Measurements from ENCODE around the gene NINJ2.
"Not testable (repeated sequence)": the region's sequence is repeated elsewhere in the genome, so short reads cannot be mapped to it uniquely, and the experiment has no call there.

Gene NINJ2

DNA sequence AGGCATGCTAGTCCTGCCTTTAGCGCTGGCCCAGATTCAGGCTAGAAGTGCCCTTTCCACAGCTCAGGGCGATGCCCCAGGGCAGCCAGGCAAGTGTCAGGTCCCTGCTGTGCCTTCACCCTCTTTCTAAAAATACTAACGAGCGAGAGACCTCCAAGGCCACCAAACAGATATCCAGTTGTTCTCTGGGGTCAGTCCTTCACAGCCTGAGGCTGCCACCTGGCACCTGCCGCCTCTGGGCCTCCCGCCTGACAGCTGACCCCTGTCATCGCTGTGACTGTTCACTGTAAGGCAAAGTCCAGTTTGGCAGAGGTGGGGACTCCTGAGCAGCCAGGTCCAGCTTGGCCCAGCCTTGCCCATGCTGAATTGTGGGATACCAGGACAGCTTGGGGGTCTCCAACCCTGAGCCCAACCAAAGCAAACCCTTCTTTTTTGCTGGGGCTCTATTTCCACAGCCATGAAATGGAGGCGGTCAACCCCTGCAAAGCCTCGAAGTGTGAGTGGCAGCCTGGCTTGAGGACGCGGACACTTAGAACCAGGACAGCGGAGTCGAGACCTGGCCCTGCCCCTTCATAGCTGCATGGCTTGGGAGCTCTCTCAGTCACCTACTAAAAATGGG, 79.9 kb downstream of the NINJ2 start:
- DNase-seq: no peak

DNA sequence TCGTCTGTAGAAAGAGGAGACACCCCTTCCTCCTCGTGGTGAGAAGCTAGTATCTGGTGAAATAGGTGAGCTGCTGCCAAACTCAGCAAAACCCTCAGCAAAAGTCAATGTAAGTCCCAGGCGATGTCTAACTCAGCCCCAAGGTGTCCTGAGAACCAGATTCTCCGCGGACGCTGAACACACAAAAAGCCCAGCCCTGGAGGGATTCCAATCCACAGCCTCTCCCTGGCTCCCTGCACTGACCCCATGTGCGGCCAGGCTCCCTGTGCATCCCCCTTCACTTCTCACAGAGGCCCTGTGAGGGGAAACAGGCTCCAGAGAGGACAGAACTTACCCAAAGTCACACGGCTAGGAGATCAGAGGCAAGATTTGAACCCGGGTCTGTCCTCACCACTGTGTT, 81.5 kb downstream of the NINJ2 start:
- DNase-seq: no peak

DNA sequence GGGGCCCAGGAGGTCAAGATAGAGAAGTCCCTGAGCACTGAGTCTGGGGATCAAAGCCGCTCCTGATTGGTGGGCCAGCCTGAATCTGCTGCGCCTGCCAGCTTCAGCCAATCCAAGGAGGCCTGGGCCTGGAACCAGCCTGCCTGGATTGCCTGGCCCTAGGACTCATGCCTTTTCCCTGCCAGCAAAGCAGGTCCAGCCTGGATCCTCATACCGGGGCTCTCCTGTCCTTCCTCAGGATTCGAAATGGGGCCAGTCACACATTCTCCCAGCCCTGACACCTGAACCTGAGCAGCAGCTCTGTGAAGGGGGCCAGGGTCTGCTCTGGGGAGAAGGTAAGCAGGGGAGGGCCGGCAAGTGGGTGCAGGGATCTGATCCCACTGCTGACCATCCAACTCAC, 81.9 kb downstream of the NINJ2 start:
- no peak for DNase-seq

DNA sequence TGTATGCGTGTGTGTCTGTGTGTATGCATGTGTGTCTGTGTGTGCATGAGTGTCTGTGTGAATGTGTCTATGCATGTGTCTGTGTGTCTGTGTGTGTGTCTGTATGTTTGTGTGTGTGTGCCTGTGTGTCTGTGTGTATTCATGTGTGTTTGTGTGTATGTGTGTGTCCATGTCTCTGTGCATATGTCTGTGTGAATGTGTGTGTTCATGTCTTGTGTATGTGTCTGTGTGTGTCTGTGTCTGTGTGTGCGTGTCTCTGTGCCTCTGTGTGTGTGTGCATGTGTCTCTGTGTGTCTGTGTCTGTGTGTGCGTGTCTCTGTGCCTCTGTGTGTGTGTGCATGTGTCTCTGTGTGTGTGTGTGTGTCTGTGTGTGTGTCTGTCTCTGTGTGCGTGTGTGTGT, 82.4 kb downstream of the NINJ2 start:
- no peak for DNase-seq

DNA sequence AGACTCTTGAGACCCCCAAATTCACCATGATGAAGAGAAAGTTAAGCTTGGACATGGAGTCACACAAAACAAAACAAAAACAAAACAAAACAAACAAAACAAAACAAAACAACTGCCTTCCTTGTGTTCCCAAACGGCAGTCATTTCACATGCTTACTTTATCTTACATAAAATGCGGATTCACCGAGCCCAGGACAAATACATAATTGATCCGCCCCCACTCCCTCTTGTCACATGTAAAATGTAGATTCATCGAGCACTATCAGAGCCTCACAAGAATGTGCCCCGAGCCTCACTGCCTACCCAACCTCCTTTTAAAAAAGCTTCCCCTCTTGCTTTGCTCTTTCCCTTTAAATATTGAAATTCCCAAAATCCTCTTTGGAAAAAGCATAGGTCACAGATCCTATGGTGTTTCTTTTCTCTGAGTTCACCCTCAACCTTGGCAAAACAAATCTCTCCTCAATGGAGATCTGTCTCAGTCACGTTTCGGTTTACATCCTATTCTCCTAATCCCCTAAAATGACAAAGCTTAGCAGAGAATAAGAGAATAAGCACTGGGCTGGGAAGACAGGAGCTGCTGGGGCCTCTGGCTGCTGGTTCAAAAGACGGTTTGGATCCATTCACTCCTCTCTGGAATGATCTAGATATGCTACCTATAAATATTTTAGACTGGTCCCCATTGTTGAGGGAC, 83.7 kb downstream of the NINJ2 start:
- no peak for DNase-seq

DNA sequence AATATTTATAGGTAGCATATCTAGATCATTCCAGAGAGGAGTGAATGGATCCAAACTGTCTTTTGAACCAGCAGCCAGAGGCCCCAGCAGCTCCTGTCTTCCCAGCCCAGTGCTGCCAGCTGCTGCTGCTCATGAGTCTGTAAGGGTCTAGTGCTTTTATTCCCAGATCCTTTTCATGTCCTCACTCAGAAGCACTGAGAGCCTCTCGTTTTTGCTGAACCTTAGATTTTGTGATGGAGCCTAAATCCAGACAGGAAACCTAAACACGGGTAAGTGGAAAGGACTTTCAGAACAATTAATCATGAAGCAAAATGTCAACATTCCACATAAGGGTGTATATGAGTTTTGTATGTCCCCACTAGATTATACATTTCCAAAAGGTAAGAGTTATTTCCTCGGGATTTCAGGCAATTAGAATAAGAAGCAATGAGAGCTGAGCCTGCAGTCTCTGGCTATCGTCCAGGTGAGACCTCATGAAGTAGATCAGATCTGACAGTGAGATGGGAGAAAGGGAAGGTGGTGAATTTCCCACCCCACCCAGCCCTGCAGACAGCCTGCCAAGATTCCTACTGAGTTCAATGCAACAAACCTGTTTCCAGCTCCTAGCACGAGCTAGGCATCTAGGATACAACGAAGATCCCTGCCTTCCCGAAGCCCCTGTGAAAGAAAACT, 84.4 kb downstream of the NINJ2 start:
- DNase-seq: no peak

DNA sequence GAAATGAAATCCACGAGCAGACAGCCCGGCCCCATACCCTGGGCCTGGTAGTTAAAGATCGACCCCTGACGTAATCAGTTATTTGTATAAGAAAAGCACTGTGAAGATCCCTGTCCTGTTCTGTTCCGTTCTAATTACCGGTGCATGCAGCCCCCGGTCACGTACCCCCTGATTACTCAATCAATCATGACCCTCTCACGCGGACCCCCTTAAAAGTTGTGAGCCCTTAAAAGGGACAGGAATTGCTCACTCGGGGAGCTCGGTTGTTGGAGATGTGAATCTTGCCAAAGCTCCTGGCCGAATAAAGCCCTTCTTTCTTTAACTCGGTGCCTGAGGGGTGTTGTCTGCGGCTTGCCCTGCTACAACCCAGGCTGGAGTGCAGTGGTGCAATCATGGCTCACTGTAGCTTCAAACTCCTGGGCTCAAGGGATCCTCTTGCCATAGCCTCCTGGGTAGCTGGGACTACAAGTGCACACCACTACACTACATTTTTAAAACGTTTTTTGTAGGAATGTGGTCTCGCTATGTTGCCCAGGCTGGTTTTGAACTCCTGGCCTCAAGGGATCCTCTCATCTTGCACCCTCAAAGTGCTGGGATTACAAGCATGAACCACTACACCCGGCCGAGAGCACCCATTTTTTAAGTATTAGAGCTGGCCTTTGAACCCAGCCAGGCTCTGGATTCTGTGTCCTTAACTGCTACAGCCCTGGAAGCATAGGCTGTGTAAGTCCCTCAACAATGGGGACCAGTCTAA, 85.1 kb downstream of the NINJ2 start:
- DNase-seq: not testable (repeated sequence)

DNA sequence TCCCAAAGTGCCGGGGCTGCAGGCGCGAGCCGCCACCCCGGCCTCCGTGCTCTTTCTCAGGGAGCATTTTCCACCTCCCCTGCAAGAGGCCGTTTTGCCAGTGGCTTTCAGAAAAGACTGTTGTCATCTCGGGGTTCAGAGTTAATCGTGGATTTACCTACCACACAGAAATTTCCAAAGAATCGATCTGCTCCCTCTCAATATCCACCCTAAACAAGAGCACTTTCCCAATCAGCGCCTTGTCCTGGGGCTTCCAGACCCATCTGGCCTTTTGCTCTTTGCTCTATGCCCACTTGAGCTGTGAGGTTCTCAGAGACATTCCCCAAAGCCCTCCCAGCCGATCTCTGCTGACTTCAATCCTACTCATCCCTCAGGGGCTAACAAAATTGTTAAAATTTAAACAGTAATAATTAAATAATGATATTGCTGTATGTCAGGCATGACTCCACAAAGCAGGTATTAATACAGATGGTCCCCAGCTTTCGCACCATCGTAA, 86.6 kb downstream of the NINJ2 start:
- DNase-seq: no peak

DNA sequence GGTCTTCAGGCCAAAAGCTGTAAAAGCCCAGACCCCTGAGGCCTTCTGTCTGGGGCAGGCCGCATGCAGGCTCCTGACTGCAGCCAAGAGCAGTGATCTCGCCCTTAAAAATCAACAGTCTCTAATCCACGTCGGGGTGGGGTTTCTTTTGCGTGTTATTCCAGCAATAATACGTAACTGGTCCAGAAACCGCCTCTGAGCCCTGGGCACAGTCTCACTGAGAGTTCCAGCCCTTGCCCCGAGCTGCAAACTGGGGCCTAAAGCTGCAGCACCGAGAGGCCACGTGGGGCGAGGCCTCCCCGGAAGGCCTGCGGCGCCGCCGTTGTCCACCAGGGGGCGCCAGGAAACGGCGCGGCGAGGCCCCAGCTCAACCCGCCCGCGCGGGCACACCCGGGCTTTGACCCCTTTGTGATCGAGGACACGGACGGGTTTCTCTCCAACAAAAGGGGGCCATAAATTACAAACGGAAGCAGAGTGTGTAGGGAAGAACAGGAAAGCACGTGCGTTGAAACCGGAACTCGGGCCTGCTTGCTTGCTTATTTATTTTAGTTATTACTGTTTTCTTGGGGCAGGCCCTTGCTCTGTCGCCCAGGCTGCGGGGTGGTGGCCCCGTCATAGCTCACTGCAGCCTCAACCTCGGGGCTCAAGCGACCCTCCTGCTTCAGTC, 87.2 kb downstream of the NINJ2 start:
- peak; percentile 82 for DNase-seq

DNA sequence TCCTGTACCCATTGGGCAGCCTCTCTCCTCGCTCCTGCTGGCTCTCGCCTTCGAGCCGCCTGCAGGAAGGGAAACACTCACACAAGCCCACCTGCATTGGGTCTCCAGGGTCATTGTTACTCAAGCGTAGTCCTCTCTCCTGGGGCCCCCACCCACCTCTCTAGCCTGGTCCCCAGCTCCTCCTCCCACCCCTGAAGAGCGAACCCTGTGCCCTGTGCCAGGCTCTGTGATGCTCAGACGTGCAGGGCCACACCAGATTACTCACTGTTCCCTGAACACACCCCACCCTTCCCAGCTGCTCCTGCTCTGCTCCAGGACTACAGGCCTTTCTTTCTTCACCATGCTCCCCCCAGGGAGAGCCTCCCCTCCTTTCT, 88.1 kb downstream of the NINJ2 start:
- no peak for DNase-seq

DNA sequence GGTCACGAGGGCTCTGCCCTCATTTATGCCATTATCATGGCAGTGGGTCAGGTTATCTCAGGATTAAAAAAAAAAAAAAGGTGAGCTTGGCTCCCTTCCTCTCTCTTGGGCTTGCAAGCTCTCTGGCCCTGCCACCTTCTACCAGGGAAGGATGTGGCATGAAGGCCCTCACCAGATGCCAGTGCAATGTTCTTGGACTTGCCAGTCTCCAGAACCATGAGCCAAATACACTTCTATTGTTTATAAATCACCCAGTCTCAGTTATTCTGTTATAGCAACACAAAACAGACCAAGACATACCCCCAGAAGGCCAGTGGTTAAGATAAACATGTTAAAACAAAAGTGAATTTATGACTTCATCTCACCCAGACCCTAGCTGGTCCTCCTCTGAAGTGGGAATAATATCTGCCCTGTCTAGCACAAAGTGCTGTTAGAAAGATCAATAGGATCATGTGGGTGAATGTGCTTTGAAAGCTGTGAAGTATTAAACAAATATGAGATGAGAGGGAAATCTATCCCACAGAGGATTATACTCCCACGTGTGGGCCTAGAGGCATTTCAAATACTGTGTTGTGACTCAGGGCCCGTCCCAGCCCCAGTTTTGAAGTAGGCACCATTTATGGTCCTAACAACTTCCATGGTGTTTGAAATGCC, 88.6 kb downstream of the NINJ2 start:
- no peak for DNase-seq

DNA sequence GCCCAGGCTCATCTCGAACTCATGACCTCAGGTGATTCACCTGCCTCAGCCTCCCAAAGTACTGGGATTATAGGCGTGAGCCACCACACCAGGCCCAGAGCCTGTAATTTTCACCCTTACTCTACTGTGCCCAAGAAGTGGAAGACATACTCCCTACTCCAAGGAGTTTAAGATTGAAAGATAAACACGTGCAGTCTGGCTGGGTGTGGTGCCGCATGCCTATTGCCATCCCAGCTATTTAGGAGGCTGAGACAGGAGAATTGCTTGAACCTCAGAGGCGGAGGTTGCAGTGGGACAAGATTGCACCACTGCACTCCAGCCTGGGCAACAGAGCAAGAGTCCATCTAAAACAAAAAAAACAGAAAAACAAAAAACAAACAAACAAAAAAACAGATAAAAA, 90.0 kb downstream of the NINJ2 start:
- DNase-seq: no peak

DNA sequence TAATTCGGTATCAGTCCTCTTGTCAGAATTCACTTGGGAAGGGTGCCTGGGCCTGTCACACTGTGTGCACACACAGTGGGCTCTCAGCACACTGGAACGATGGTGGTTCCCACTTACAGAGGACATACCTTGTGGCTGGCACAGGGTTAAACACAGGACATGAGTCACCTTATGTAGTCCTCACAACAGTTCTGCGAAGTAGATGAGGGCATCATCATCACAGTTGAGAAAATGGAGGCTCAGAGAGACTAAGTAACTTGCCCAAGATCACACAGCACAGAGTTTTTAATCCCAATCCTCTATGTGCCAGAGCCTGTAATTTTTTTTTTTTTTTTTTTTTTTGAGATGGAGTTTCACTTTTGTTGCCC, 90.7 kb downstream of the NINJ2 start:
- no peak for DNase-seq

DNA sequence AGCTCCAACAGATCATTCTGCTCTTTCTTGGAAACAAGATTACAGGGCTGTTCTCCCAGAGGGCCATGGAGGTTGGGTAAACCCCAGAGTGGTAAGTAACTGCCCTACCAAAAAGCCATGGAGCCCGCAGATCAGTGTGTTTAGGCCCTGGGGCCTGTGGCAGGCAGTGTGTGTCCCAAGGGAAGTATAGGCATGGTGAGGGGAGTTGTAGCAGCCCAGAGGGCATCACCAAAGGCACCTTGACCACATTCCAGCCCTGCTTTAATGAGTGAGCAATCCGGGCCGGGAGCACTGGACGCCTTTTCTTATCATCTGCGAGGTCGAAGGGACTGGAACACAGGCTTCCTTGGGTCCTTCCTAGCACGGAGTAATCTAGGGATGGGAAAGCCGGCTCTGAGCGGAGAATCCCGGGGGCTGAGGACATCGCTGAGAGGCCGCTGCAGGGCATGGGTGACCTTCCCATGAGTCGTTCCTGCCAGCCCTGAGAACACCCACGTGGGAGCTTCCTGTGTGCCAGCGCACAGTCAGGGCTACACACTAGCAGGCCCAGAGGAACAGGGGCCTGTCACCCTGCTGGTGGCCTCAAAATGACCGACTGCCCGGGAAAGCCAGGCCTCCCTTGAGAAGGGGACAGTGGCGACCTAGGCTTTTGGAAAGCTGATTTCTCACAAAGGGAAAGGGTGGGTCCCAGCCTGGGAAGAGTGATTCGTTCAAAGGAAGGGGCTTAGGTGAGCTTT, 91.3 kb downstream of the NINJ2 start:
- DNase-seq: peak; percentile 22

DNA sequence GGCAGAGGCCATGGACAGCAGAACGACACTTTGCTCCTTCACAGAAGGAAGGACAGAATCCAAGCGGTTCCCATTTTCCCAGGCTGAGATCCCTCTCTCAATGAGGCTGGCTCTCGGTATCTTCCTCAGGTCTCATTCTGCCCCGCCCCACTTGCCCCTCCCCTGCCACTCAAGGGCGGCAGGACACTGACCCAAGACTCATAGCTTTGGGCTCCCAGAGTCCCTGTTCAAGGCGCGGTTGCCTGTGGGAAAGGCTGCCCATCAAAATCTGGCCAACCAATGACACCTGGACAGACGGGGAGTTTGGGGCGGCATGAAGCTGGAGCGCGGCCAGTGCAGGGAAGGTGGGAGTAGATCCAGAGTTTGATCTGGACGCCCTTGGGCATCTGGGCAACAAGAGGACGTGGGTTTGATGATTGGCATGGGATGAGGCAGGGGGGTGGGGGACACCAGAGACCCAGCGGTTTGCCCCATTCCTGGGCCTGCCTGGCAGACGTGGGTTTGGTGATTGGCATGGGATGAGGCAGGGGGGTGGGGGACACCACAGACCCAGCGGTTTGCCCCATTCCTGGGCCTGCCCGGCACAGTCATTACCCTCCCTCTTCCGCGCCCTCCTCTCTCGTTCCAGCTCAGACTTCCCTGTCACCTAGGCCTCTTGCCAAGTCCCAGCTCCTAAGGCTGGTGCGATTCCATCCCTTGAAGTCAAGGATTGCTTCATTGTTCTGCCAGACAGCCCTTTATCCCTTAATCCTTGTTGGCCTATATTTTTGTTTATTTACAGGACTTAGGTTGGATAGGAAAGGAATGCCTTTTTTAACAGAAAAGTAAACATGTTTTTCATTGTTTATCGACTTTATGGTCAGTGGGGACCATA, 92.1 kb downstream of the NINJ2 start:
- no peak for DNase-seq

DNA sequence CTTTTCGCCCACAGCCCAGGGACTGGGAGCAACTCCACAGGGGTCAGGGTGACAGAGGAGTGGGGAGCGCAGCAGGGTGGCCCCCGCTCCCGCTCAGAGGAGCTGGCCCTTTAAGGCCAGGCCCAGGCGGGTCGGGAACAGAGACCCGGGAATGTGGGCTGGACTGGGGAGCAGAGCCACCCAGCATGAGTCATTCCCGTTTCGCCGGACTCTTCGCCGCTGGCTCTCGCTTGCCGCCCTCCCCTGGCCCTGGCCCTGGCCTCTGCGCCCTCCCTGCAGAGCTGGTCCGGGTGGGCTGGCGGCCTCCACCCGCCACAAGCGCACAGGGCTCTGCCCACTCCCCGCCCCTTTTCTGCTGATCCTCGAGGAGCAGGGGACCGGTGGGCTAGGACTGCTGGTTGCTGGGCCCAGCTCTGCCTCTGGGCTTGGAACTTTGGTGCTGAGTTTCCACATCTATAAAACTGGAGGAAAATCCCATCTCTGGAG, 92.8 kb downstream of the NINJ2 start:
- DNase-seq: no peak

DNA sequence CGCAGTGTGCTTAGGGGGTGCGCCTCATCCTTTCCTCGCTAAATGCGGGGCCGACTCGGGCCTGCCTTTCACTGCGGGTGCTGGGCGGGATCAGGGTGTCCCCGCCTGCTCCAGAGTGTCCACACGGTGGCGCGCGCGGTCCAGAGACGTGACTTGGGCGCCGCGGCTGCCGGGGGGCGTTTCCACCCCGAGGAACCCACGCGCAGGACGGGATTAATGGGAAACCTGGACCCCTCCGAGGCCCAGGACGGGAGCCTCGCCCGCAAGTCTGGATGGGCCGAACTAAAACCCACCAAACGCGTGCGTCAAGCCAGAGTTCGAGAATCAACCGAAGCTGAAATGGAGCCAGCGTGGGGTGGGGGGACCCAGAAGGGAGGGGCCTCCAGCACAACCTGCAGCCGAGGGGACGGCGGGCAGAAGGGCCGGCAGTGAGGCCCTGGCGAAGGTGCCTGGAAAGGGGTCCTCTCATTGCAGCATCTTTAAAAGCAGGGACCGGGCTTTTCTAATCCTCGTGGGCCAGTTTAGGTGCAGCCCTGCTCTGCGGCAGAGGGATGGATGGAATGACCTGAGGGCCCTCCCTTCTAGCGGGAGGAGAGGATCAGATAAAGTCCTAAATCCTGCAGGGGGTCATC, 93.3 kb downstream of the NINJ2 start:
- DNase-seq: peak; percentile 89

DNA sequence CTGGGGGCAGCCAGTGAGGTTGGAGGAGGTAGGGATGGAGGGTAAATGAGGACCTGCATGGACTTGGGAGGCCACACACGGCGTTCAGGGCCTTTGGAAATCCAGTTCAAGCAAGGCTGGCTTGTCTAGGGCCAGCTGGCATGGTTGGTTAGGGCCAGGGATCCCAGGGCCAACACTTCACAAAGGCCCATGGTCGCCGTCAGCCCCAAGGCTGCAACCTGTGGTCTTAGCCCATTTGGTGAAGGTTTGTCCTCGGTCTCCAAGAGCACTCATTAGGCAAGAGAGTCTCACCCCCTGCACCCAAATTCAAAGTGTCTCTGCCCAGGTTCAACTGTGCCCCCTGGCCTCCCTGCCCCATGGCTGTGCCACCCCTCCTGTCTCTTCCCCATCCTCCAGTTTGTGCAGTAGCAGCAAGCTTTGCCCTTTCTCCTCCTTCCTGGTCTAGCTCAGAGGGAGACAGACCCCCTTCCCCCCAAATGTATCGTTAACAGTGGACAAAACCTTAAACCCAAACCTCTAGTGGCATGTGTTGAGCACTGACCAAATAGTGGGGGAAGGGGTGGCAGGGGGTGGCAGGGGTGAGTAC, 94.1 kb downstream of the NINJ2 start:
- no peak for DNase-seq

DNA sequence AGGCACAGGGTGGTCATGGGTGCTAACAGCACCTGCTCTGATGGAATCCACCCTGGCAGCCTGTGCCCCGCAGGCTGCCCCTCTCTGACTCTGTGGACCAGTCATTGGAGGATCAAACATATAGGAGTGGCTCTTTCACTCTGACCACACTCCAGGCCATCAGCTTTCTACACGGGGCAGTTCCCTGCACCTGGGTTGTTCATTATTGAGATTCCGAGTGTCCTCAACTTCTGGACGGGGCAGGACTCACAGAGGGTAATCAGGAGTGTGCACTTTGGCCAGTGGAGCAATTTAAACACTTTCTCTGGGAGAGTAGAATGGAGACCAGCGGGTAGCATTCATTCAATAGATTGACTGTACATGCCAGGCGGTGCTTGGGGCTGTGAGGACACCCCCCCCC, 94.8 kb downstream of the NINJ2 start:
- no peak for DNase-seq
